ENCODE data around the gene CERS6. TPM values are rescaled to one million over a fixed set of nuclear protein-coding genes. Genes with fewer than 3 reads are reported as not detected.

CERS6 gene
- total RNA-seq, 1 experiment from 2014 or later = 30.3 TPM

GRCh38 chr2:168740788-168741187, 284.7 kb downstream of the CERS6 start:
- ATAC-seq (no peak), DNase-seq (ENCODE audit: low read depth, low spot score) (no peak)
- no peaks in the 10 kb centered on the region for H3K27me3 ChIP-seq (ENCODE audit: control insufficient read depth, insufficient read depth, low read length)
- no peaks in the 10 kb centered on the region for H3K9me3 ChIP-seq (ENCODE audit: control insufficient read depth, insufficient read depth, low read depth, low read length)
- TF ChIP-seq REST (IDR thresholded peaks at IDR 0.05; ENCODE audit: insufficient read depth in 1 of 2, low read depth in 2 of 2, low read length in 1 of 2) (no peak), SIN3A (IDR thresholded peaks at IDR 0.05; ENCODE audit: borderline replicate concordance, insufficient read depth, low read depth, low read length) (no peak), CTCF (IDR thresholded peaks at IDR 0.05) (no peak), POLR2AphosphoS5 (IDR thresholded peaks at IDR 0.05; ENCODE audit: low read depth, low read length) (no peak), TCF7L2 (IDR thresholded peaks at IDR 0.05; ENCODE audit: low read depth, low read length) (no peak)
- in situ Hi-C loops (cut with HindIII; ENCODE audit: low pct_unique_long_range_greater_than_20kb, low sequenced_read_pairs) = no loop called here
- H3K27ac ChIP-seq (ENCODE audit: low read length) = no peak overlapping the region
- intact Hi-C loops (cut with micrococcal nuclease; ENCODE audit: unreplicated experiment) = no loop called here
- POLR2A ChIA-PET = no interaction called here
- no peaks in the 10 kb centered on the region for H3K4me1 ChIP-seq (ENCODE audit: control insufficient read depth, insufficient read depth, low read length)
- H3K36me3 ChIP-seq (ENCODE audit: control insufficient read depth, insufficient read depth, low read length) = no peaks in the 10 kb centered on the region
- BruUV-seq (replicated peaks) = no TSS peak
- no peak overlapping the region for H3K4me3 ChIP-seq (ENCODE audit: low read depth in 2 of 2, low read length in 2 of 2)
- CTCF ChIA-PET = no interaction called here

- H3K9me3 ChIP-seq (ENCODE audit: control insufficient read depth, insufficient read depth, low read depth, low read length) = no peaks in the 10 kb centered on the region
- no peaks in the 10 kb centered on the region for H3K4me1 ChIP-seq (ENCODE audit: control insufficient read depth, insufficient read depth, low read length)
- ChIA-PET POLR2A (no interaction called here), CTCF (no interaction called here)
- no peaks in the 10 kb centered on the region for H3K36me3 ChIP-seq (ENCODE audit: control insufficient read depth, insufficient read depth, low read length)
- no peak overlapping the region for H3K27ac ChIP-seq (ENCODE audit: low read length)
- TF ChIP-seq CTCF (IDR thresholded peaks at IDR 0.05) (no peak), TCF7L2 (IDR thresholded peaks at IDR 0.05; ENCODE audit: low read depth, low read length) (no peak), SIN3A (IDR thresholded peaks at IDR 0.05; ENCODE audit: borderline replicate concordance, insufficient read depth, low read depth, low read length) (no peak), POLR2AphosphoS5 (IDR thresholded peaks at IDR 0.05; ENCODE audit: low read depth, low read length) (no peak), REST (IDR thresholded peaks at IDR 0.05; ENCODE audit: insufficient read depth in 1 of 2, low read depth in 2 of 2, low read length in 1 of 2) (no peak)
- DNase-seq (ENCODE audit: low read depth, low spot score) (no peak), ATAC-seq (no peak)
- no TSS peak for BruUV-seq (replicated peaks)
- no peak overlapping the region for H3K4me3 ChIP-seq (ENCODE audit: low read depth in 2 of 2, low read length in 2 of 2)
- H3K27me3 ChIP-seq (ENCODE audit: control insufficient read depth, insufficient read depth, low read length) = no peaks in the 10 kb centered on the region
- intact Hi-C loops (cut with micrococcal nuclease; ENCODE audit: unreplicated experiment) (no loop called here), in situ Hi-C loops (cut with HindIII; ENCODE audit: low pct_unique_long_range_greater_than_20kb, low sequenced_read_pairs) (no loop called here)
Observed at GRCh38 chr2:168742258-168742932, 286.3 kb downstream of the CERS6 start.
